Keratinocyte (primary cell): Measurements from ENCODE around the gene PRKCA. TPM values are rescaled to one million over a fixed set of nuclear protein-coding genes. Genes with fewer than 3 reads are reported as not detected.

Source experiments
- DNase-seq: peaks from one replicate; pipeline ENCODE4 v3.0.0-alpha.2; 2011; ENCODE audit warnings: low read depth, missing footprints, low spot score
- FAIRE-seq: peaks from 2 replicates; lab custom pipeline; 2011; peaks lifted over from hg19 to GRCh38; lab: Jason Lieb, UNC
- H2AFZ ChIP-seq: 2 replicates; pipeline ENCODE4 v1.6.0; 2012; ENCODE audit warnings: low read length, control low read depth, inconsistent platforms; ENCODE audit not compliant: control insufficient read depth
- H3K27ac ChIP-seq: 2 replicates; pipeline ENCODE4 v1.5.1; 2011; ENCODE audit warnings: low read length; ENCODE audit not compliant: control insufficient read depth, insufficient read depth
- H3K27me3 ChIP-seq: 3 replicates; pipeline ENCODE4 v1.6.0; 2011; ENCODE audit warnings: low read length; ENCODE audit not compliant: control insufficient read depth, insufficient read depth; ENCODE audit errors: extremely low read depth
- H3K36me3 ChIP-seq, 2 experiments: 2 replicates in 1 of 2; 3 replicates in 1 of 2; pipeline ENCODE4 v1.5.1; 2011; ENCODE audit warnings: low read length in 2 of 2, mild to moderate bottlenecking in 1 of 2; ENCODE audit not compliant: control insufficient read depth in 2 of 2, insufficient read depth in 2 of 2; ENCODE audit errors: extremely low read depth in 1 of 2
- H3K4me1 ChIP-seq: 3 replicates; pipeline ENCODE4 v1.5.1; 2011; ENCODE audit warnings: low read length; ENCODE audit not compliant: control insufficient read depth, insufficient read depth; ENCODE audit errors: extremely low read depth
- H3K4me2 ChIP-seq: 3 replicates; pipeline ENCODE4 v1.6.0; 2011; ENCODE audit warnings: low read depth, low read length; ENCODE audit not compliant: control insufficient read depth, insufficient read depth; ENCODE audit errors: extremely low read depth
- H3K4me3 ChIP-seq, 3 experiments: fragments of 200-600 bp in 1 of 3; sonication (generic) in 1 of 3; 2 replicates in 2 of 3; 3 replicates in 1 of 3; pipeline ENCODE4 v1.5.1; 2011 to 2016; ENCODE audit warnings: low read length in 3 of 3, mild to moderate bottlenecking in 3 of 3, control low read depth in 2 of 3, inconsistent platforms in 1 of 3, low read depth in 1 of 3, mixed read lengths in 1 of 3, mixed run types in 1 of 3, moderate library complexity in 1 of 3; ENCODE audit not compliant: control insufficient read depth in 2 of 3, insufficient read depth in 2 of 3; ENCODE audit errors: extremely low read depth in 1 of 3
- H3K79me2 ChIP-seq: 2 replicates; pipeline ENCODE4 v1.6.0; 2012; ENCODE audit warnings: low read length; ENCODE audit not compliant: control insufficient read depth, insufficient read depth
- H3K9ac ChIP-seq: 3 replicates; pipeline ENCODE4 v1.6.0; 2011; ENCODE audit warnings: low read length; ENCODE audit not compliant: control insufficient read depth, insufficient read depth; ENCODE audit errors: extremely low read depth
- H3K9me1 ChIP-seq: 3 replicates; pipeline ENCODE4 v1.6.0; 2011; ENCODE audit warnings: low read length; ENCODE audit not compliant: control insufficient read depth, insufficient read depth; ENCODE audit errors: extremely low read depth
- H3K9me3 ChIP-seq: 2 replicates; pipeline ENCODE4 v1.5.1; 2012; ENCODE audit warnings: low read depth, low read length; ENCODE audit not compliant: control insufficient read depth
- H4K20me1 ChIP-seq: 3 replicates; pipeline ENCODE4 v1.6.0; 2011; ENCODE audit warnings: low read length; ENCODE audit not compliant: control insufficient read depth, insufficient read depth; ENCODE audit errors: extremely low read depth
- EZH2 ChIP-seq: IDR thresholded peaks from one replicate; pipeline ENCODE4 v1.6.1; 2012; ENCODE audit warnings: inconsistent platforms, mild to moderate bottlenecking, low read length, moderate library complexity
- dilution Hi-C: fragments of 300-500 bp; cut with MboI; formaldehyde crosslinking; loops from one replicate; pipeline ENCODE4 v1.7.0; 2020; ENCODE audit warnings: low sequenced_read_pairs; ENCODE audit not compliant: extremely low pct_ligation_motif_present
- polyA plus RNA-seq, 5 experiments: library from polyadenylated mRNA; depleted of rRNA in 3 of 5; stranded (reverse) in 3 of 5; stranded (forward) in 1 of 5; unstranded in 1 of 5; fragments of >200 nt; gene quantifications; 1 replicate in 1 of 5; 2 replicates in 3 of 5; 3 replicates in 1 of 5; pipeline versions ENCODE4 v1.2.1 to v1.2.3, GENCODE V29; 2011 to 2012; ENCODE audit warnings: missing spikeins in 2 of 5, low read depth in 1 of 5, low replicate concordance in 1 of 5
- TF ChIP-seq, protein P1 (sequence below), 3 experiments: IDR thresholded peaks in 1 of 3; conservative IDR thresholded peaks in 1 of 3; optimal IDR thresholded peaks in 1 of 3; 2 replicates in 2 of 3; 3 replicates in 1 of 3; pipeline versions ENCODE3 to v1.5.1; 2011; ENCODE audit warnings: low read length in 3 of 3, mild to moderate bottlenecking in 3 of 3, moderate library complexity in 2 of 3, control low read depth in 1 of 3, inconsistent platforms in 1 of 3; ENCODE audit not compliant: insufficient read depth in 2 of 3; ENCODE audit errors: extremely low read depth in 1 of 3

The PRKCA gene
- polyA plus RNA-seq, 1 donor (not counting 4 experiments of a cell fraction or from before 2014, with no cell fraction given): 3.6 TPM

DNA sequence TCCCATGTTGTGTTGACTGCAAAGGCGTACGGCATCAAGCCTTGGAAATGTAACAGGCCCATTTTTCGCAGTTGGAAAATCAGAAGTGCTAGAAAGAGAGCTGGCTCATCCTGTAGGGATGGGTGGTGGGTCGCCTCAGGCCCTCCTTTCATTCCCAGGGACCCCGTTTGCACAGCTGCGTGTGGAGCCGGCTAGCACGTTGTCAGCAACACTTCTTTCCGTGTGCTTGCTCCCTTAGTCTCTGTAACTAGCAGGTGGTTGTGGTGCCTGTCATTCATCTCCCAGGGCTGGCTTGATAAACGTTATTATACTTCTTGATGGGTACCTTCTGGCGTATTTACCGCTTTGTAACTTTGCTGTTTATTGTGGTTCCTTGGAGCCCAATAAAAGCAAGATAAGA lies 293.5 kb downstream of the PRKCA start:
- dilution Hi-C loops: no loop called here
- no peak overlapping the region for H3K27ac ChIP-seq
- FAIRE-seq (no peak), DNase-seq (no peak)
- H3K27me3 ChIP-seq: no peaks in the 10 kb centered on the region
- H3K79me2 ChIP-seq: no peaks in the 10 kb centered on the region
- H3K4me3 ChIP-seq: no peak overlapping the region
- no peak overlapping the region for H2AFZ ChIP-seq
- no peaks in the 10 kb centered on the region for H3K36me3 ChIP-seq
- no peaks in the 10 kb centered on the region for H4K20me1 ChIP-seq
- H3K4me1 ChIP-seq: no peaks in the 10 kb centered on the region
- H3K9ac ChIP-seq: no peak overlapping the region
- no peak overlapping the region for H3K4me2 ChIP-seq
- H3K9me3 ChIP-seq: no peaks in the 10 kb centered on the region
- H3K9me1 ChIP-seq: no peaks in the 10 kb centered on the region
- TF ChIP-seq EZH2: no peak
- TF ChIP-seq, protein P1, sequence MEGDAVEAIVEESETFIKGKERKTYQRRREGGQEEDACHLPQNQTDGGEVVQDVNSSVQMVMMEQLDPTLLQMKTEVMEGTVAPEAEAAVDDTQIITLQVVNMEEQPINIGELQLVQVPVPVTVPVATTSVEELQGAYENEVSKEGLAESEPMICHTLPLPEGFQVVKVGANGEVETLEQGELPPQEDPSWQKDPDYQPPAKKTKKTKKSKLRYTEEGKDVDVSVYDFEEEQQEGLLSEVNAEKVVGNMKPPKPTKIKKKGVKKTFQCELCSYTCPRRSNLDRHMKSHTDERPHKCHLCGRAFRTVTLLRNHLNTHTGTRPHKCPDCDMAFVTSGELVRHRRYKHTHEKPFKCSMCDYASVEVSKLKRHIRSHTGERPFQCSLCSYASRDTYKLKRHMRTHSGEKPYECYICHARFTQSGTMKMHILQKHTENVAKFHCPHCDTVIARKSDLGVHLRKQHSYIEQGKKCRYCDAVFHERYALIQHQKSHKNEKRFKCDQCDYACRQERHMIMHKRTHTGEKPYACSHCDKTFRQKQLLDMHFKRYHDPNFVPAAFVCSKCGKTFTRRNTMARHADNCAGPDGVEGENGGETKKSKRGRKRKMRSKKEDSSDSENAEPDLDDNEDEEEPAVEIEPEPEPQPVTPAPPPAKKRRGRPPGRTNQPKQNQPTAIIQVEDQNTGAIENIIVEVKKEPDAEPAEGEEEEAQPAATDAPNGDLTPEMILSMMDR (optimal IDR thresholded peaks at IDR 0.05 in 1 of 3, IDR thresholded peaks at IDR 0.05 in 1 of 3, conservative IDR thresholded peaks at IDR 0.05 in 1 of 3; ENCODE audit: extremely low read depth in 1 of 3, insufficient read depth in 2 of 3, low read length in 3 of 3): no peak

DNA sequence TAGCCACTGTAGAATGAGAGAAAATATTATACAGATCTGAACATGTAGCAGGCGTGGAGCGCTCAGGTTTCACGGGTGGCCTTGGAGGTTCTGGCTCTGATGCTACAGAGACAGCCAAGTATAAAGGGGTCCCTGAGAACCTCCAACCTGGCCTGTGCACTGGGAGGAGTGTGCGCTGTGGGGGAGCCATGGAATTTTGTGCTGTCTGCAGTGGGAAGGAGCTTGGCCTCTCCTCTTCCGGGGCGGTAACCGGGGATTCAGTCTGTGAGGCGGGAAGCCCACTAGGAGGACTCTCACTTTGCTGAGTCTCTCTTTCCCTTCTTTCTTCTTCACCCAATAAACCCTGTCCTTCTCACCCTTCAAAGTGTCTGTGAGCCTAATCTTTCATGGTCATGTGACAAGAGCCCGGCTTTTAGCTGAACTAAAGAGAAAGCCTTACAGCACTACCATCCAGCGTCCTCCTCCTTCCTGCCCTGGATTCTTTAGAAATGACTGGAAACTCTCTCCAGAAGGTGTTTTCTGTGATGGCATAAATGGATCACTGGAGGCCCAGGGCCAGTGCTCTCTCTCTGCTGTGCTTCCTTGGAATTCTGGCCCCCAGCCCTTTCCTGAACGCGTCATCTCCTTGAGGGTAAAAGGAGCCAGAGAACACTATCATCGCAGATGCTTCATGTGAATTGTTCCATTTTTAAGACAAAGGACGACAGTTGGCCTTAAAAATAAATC lies 300.4 kb downstream of the PRKCA start:
- Histone ChIP-seq H3K9me3 (no peaks in the 10 kb centered on the region), H2AFZ (no peak overlapping the region), H3K9me1 (no peaks in the 10 kb centered on the region), H3K79me2 (no peaks in the 10 kb centered on the region), H3K4me3 (no peak overlapping the region), H3K4me2 (no peak overlapping the region), H4K20me1 (no peaks in the 10 kb centered on the region), H3K27me3 (no peaks in the 10 kb centered on the region), H3K9ac (no peak overlapping the region), H3K36me3 (no peaks in the 10 kb centered on the region), H3K4me1 (no peaks in the 10 kb centered on the region), H3K27ac (no peak overlapping the region)
- TF ChIP-seq EZH2: no peak
- TF ChIP-seq, protein P1 (optimal IDR thresholded peaks at IDR 0.05 in 1 of 3, IDR thresholded peaks at IDR 0.05 in 1 of 3, conservative IDR thresholded peaks at IDR 0.05 in 1 of 3; ENCODE audit: extremely low read depth in 1 of 3, insufficient read depth in 2 of 3, low read length in 3 of 3): no peak
- FAIRE-seq: no peak
- no peak for DNase-seq
- dilution Hi-C loops: no loop called here
